ENCODE results near the gene C17orf107. TPM values are rescaled to one million over a fixed set of nuclear protein-coding genes. Genes with fewer than 3 reads are reported as not detected.

Gene C17orf107
- total and polyA plus RNA-seq, 9 donors, result 1.1 to 11.8 (median 7.4) TPM

GRCh38 chr17:4944554-4945175 lies 45.3 kb downstream of the C17orf107 start:
- Histone ChIP-seq H3K27ac (no peak overlapping the region), H3K36me3 (no peaks in the 10 kb centered on the region), H3K27me3 (no peaks in the 10 kb centered on the region), H3K4me3 (no peak overlapping the region), H3K9me3 (no peaks in the 10 kb centered on the region), H3K4me1 (ENCODE audit: insufficient read depth) (peaks cover 6% of the 10 kb centered on the region)
- TF ChIP-seq CTCF (IDR thresholded peaks at IDR 0.05) (no peak), EP300 (IDR thresholded peaks at IDR 0.05) (no peak), POLR2A (IDR thresholded peaks at IDR 0.05) (no peak)
- DNase-seq, result no peak
- intact Hi-C loops (cut with DNase I), result no loop called here
- WGBS, 3 donors, result 51 to 58% (median 55%) methylated on average over 8 of the region's 8 CpGs

GRCh38 chr17:4945176-4945943 lies 46.0 kb downstream of the C17orf107 start:
- no peaks in the 10 kb centered on the region for H3K9me3 ChIP-seq
- H3K27ac ChIP-seq, result no peak overlapping the region
- H3K27me3 ChIP-seq, result no peaks in the 10 kb centered on the region
- TF ChIP-seq POLR2A (IDR thresholded peaks at IDR 0.05), result no peak
- no peak for TF ChIP-seq CTCF (IDR thresholded peaks at IDR 0.05)
- TF ChIP-seq EP300 (IDR thresholded peaks at IDR 0.05), result no peak
- WGBS, 3 donors, result 32 to 41% (median 34%) methylated on average over 7 of the region's 7 CpGs
- no peak overlapping the region for H3K4me3 ChIP-seq
- intact Hi-C loops (cut with DNase I), result no loop called here
- DNase-seq, result peak in 4 of 5 donors; percentile 59 to 83 (median 62)
- H3K4me1 ChIP-seq (ENCODE audit: insufficient read depth), result peaks cover 6% of the 10 kb centered on the region
- H3K36me3 ChIP-seq, result no peaks in the 10 kb centered on the region

GRCh38 chr17:4945944-4946280 lies 46.6 kb downstream of the C17orf107 start:
- Histone ChIP-seq H3K27me3 (no peaks in the 10 kb centered on the region), H3K9me3 (no peaks in the 10 kb centered on the region), H3K4me1 (ENCODE audit: insufficient read depth) (peaks cover 5% of the 10 kb centered on the region), H3K4me3 (no peak overlapping the region), H3K36me3 (no peaks in the 10 kb centered on the region), H3K27ac (no peak overlapping the region)
- intact Hi-C loops (cut with DNase I), result no loop called here
- WGBS, 3 donors, result 16 to 20% (median 19%) methylated on average over 4 of the region's 4 CpGs
- no peak for TF ChIP-seq POLR2A (IDR thresholded peaks at IDR 0.05)
- no peak for TF ChIP-seq EP300 (IDR thresholded peaks at IDR 0.05)
- TF ChIP-seq CTCF (IDR thresholded peaks at IDR 0.05), result no peak
- no peak for DNase-seq

- Histone ChIP-seq H3K27me3 (no peaks in the 10 kb centered on the region), H3K4me3 (peak overlapping the region; percentile 100), H3K4me1 (ENCODE audit: insufficient read depth) (peaks cover 2% of the 10 kb centered on the region), H3K9me3 (no peaks in the 10 kb centered on the region), H3K27ac (peak overlapping the region in 1 of 2 donors; percentile 88), H3K36me3 (no peaks in the 10 kb centered on the region)
- TF ChIP-seq CTCF (IDR thresholded peaks at IDR 0.05), result no peak
- no peak for TF ChIP-seq POLR2A (IDR thresholded peaks at IDR 0.05)
- TF ChIP-seq EP300 (IDR thresholded peaks at IDR 0.05), result no peak
- intact Hi-C loops (cut with DNase I), result no loop called here
- 25 to 36% (median 31%) methylated on average over 16 of the region's 16 CpGs for WGBS, 3 donors
- DNase-seq, result no peak
Measured at GRCh38 chr17:4946312-4946976, 47.1 kb downstream of the C17orf107 start.
